GM18873 (cell line): Measurements from ENCODE around the gene EPHA2.

ENCODE experiments used
- ATAC-seq: cut with Tn5 transposase; IDR thresholded peaks from one replicate; pipeline ENCODE4 v1.9.1; 2021; ENCODE audit warnings: mild to moderate bottlenecking, moderate library complexity, moderate number of reproducible peaks; ENCODE audit not compliant: unreplicated experiment, low FRiP score

The EPHA2 gene

DNA sequence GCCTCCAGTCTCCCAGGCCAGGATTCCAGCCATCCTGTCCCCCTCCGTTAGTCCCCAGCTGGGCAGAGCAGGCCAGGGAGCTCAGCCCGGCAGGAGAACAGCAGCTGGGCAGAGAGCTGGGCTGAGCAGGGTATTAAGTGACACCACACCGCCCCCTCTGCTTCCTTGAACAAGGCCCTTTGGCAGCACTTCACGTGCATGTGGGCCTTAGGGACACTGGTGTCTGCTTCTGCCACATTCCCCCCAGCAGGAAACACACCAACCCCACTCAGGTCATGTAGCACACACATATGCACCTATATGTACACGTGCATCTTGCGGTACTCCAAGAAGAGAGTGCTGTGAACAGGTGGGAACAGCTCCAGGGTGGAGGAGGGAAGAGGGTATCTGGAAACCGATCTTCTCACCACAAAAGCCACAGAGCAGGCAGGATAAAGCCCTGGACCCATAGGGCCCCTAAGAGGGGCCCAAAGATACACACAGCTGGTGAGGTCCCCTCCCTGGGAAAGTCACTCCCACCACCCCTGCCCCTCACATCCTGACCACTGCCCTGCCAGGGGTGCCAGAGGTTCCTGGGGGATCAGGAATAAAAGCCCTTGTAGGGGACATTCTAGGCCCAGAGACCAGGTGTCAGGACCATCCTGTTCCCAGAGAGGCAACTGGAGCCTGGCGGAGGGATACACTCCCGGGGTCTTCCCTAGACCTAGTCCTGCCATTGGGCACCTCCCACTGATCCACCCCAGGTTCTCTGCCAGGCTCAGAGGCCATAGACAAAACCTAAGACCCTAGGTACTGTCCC lies 4.5 kb downstream of the EPHA2 start:
- ATAC-seq: no peak

- ATAC-seq: no peak
These were observed 5.4 kb downstream of the EPHA2 start for GRCh38 chr1:16150508-16150907.

- ATAC-seq: no peak
These were observed 6.0 kb downstream of the EPHA2 start for GRCh38 chr1:16149702-16150488.

- no peak for ATAC-seq
These were observed 6.7 kb downstream of the EPHA2 start for GRCh38 chr1:16149146-16149545.

DNA sequence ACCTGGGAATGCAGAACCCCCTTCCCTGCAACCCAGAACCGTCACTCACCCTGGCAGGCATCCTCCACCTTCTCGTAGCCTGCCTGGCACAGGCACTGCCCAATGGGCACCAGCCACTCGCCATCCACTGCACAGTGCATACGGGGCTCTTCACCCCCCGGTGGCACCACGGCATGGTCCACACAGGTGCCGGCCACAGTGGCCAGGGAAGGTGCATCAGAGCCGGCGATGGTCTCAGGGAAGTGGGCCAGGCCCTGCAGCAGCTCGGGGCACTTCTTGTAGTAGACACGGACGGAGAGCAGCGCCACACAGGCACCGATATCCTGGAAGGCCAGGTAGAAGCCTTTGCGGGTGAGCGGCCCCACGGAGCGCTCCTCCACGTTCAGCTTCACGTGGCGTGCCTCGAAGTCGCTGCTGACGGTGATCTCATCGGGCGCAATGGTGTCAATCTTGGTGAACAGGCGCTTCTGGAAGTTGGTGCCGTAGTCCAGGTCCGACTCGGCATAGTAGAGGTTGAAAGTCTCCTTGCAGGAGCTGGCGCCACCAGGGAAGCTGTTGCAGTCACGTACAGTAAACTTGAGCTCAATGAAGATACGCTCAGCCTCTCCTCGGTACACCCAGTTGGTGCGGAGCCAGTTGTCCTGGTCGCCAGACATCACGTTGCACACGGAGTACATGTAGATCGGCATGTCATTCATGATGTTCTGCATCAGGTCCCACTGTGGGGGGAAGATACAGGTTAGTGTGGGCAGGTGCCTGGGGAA lies 7.4 kb downstream of the EPHA2 start:
- no peak for ATAC-seq

DNA sequence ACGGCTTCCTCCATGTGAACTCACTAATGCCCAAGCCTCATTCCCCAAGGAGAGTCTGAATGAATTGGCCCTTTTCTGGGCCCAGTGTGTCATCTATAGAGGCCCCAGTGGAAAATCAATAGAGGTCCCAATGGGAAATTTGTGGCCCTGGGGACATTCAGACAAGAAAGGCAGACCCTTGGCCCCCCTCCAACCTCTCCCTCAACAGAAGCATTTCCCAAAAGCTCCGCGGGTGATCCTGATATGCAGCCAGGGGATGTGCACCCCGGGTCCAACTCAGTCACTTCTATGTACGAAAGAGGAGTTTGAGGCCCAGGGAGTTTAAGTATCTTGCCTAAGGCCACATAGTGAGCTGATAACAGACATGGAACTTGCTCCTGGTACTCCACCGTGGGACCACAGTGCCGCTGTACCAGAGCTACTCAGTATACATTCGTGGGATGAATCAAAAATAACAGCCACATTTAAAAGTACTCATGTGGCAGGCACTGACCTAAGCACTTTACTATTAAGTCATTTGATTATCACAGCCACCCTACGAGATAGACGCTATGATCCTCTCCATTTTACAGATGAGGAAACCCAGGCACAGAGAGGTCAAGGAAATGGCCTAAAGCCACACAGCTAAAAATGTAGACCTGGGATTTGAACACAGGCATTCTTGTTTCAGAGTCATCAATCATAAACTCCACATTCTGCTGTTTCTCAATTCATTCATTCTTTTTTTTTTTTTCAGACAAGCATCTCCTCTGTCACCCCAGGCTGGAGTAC lies 8.5 kb downstream of the EPHA2 start:
- ATAC-seq: no peak

DNA sequence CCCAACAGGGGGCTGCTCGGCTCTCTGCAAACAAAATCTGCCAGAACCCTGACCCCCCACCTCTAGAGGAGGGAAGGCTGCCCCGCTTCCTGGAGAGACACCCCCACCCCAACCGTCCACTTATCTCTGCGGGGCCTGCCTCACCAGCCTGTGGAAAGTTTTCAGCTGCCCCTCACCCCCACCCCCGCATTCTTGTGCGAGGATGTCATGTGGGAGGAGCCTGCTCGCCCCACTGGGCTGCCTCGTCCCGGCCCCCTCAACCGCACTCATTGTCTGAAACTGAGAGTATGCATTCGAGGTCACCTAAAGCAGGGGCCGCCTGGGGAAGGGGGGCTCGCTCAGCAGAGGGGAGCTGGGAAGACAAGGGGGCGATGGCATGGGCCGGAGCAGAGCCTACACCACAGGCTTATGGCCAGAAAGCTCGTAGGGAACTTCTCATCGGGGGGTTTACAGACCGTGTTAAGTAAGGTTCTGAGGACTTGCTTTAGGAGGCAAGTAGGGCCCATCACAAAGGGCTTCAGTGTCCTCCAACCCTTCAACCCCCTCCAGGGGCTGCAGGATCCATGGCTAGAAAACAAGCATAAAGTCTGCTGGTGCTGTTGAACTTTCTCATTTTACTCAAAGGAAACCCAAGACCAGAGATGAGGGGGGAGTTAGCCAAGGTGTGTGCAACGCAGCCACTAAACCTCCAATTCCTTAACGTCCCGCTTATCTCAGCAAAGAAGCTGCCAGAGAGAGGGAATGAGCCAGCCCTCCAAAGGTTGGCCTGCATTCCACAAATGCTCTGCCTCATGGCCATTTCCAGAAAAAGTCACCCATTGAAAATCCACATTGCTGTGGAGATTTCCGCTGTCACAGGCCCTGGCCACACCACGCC lies 9.4 kb downstream of the EPHA2 start:
- no peak for ATAC-seq

DNA sequence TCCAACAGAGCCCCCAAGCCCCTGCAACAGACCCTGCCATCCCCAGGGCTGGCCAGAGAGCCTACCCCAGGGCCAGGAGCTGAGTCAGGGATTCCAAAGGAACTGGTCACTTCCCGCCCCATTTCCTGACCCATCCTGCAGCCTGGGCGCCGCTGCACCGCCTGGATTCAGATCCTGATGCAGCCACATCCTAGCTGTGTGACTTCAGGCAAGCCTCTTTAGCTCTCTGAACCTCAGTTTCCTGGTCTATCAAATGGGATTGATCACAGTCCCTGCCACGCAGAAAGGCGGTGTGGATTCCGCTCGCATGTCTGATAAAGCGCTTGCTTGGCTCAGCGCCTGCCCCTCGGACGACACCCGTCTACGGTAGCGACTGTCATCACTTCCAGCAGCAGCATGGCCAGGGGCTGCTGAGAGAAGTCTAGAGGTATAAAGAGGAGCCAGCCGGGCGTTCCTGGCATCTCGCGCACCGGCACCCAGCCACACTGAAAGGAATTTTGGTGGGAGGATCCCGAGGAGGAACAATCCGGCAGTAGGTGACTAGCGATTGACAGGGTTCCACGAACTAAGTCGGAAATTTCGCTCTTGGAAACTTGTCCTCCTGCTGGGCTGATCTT lies 10.1 kb downstream of the EPHA2 start:
- no peak for ATAC-seq

- no peak for ATAC-seq
These were observed 10.7 kb downstream of the EPHA2 start for GRCh38 chr1:16145030-16145661.

DNA sequence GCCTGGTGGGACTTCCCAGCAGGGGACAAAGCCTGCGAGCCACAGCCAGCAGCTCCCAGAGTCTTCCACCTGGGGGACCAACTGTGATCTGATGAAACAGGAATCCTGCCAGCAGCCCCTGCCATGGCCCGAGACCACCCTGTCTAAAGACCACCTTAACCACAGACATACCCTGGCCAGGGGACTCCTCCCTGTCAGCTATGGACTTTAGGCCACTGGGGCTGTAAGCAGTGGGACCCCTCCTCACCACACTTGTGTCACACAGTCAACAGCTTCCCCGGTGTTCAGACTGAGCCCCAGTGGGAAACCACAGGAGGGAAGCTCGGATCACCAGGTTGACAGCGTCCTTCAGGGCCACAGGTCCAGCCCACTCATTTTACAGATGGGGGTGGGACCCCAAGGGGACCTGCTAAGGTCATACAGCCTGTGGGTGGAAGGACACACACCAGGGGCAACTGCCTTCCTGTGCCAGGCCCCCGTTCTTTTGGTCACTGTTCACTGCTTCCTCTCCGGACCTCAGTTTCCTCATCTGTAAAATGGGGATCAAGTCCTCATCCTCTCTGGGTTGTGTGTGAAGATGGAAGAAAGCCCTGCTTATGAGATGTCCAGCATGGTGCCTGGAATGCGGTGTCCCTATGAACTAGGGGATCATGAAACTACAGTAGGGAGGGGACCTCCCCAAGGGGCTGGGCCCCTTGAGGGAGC lies 11.4 kb downstream of the EPHA2 start:
- ATAC-seq: no peak

DNA sequence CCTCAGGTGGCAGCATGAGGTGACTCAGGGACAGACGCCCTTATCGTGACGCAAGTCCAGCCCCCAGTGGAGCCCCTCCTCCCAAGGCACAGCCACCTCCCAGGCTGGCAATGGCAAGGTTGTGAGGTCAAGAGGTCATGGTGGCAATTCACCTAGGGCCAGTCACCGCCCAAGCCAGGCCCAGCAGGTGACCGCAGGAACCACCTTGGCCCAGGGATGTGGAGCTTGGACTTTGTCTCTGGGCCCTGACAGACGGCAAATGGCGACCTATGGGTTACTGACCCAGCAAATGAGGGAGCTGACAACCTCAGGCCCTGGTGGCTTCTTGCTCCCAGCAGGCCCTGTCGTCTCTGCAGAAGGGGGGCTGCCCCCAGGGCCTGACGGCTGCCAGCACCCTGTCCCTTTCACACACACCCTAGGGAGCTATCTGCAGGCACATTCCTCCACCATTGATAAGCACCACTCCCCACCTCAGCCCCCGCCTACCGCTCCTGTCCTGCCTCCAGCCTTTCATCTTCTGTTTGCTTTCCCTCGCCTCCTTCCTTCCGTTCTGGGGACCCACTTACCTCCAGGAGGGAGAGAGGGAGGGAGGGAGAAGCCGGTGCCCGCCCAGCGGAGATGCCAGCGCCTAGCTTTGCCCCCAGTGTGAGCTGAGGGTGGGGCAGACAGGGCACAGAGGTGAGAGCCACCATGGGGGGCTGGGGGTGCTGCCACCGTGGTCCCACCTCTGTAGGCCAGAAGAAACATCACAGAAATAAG lies 12.1 kb downstream of the EPHA2 start:
- ATAC-seq: no peak

- no peak for ATAC-seq
These were observed 12.8 kb downstream of the EPHA2 start for GRCh38 chr1:16143005-16143565.

DNA sequence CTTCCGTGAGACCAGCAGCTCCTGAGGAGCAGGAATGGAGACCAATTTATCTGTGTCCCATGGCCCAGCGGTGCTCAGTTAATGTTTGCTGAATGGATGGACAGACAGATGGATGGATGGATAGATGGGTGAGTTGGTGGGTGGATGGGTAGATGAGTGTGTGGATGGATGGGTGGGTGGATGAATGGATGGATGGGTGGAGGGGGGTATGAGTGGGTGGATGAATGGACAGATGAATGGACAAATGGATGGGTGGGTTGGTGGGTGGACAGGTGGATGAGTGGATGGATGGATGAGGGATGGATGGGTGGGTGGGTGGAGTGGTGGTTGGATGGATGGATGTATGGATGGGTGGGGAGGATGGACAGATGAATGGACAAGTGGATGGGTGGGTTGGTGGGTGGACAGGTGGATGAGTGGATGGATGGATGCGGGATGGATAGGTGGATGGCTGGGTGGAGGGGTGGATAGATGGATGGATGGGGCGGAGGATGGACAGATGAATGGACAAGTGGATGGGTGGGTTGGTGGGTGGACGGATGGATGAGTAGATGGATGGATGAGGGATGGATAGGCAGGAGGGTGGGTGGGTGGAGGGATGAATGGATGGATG lies 13.4 kb downstream of the EPHA2 start:
- no peak for ATAC-seq

DNA sequence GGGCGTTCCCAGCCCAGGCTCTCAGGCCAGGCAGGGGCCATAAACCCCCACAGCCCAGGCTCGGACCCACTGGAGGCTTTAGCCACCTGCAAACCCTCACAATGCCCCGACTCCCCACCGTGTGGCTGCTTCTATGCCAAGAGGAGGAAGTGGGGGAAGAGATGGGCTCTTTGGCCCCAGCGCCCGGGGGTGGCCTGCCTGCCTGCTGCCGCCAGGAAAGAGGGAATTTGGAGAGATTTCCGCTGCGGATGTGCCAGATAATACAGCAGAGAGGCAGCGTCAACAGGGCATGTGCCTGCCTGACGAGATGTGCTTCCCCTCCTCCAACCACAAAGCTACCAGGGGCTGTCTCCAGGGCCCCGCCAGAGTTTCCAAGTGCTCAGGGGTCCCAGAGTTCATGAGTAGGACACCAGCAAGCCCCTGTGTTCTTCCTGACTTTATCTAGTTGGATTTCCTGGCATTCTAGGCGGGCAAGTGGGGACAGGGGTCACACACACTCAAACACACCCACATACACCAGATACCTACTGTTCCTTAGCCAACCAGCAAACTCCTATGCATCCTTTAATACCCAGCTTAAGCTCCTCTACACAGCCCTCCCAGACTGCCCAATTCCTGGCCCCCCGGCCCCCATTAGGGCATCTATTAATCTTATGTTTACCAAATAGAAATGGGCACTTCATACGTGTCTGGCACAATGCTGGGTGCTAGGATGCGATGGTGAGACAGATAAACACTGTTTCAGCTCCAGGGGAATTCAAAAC lies 14.1 kb downstream of the EPHA2 start:
- ATAC-seq: no peak

DNA sequence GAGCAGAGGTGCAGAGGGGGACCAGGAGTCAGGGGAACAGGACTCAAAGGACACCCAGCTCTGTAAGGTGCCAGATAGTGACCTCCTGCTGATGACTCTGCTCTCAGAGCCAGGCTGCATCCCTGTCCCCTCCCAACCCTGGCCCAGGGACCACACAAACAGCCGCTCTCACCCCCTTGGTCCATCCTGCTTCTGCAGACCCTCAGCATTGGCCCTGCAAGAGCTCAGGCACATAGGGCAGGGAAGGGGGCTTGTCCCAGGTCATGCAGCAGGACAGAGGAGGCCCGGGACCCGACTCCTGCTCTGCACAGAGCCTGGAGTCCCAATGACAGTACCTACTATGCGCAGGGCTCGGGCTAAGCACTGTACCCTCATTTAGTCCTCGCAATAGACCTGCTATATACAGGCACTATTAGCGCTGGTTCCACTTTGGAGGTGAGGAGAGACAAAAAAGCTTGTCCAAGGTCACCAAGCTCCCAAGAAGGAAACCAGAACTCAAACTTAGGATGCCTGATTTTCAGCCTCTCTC lies 15.7 kb downstream of the EPHA2 start:
- ATAC-seq: no peak
